ENCODE data around the gene TBC1D2B.

The TBC1D2B gene

DNA sequence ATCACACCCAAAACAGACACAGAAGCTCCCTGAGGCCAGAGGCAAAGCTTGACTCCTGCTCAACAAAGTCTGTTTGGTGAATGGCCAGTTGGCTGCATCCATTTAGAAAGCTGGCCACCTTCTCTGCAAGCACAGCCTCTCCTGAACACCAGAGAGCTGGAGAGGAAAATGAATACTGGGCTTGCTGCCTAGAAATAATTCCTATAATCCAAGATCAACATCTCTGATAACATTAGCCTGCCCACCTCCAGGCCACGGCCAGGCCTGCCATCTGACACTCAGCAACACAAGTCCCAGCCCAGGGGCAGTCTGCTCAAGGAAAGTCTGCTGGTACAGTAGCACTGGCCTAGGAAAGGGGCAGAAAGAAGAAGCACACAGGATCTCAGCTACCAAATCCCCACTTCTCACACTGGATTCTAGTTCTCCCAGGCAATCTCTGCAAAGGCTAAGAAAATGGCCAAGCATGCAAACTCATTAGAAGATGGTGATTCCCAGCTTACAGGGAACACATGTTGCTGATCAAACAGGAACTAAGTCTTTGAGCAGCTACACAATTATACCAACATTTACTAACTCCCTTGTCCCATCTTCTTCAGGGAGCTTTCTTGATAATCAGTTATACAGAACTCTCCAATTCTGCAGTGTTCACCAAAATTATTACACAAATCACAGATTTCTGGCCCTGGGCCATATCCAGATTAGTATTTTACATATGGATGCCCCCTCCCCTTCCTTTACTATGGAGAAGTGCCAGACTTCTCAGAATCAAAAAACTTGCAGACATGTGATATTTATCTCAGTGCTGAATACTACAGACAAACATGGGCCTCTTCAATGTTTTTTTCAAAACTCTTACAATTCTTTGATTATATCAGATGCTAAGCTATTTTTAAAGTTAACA is 9.9 kb downstream of the TBC1D2B start (continued):
- TF ChIP-seq PRDM10 (tag by site-specific recombination; IDR thresholded peaks at IDR 0.05) (0 out of 2 replicates have a peak, but pooled peaks have one; percentile 17), SCRT1 (tag by site-specific recombination; IDR thresholded peaks at IDR 0.05; ENCODE audit: borderline replicate concordance) (0 out of 2 replicates have a peak, but pooled peaks have one; percentile 55), HOXD13 (CRISPR knock-in tag; IDR thresholded peaks at IDR 0.05; ENCODE audit: borderline replicate concordance) (no peak), ZNF600 (tag by site-specific recombination; IDR thresholded peaks at IDR 0.05) (peak; percentile 43; the same call in 1 of the 2 replicates), ZNF292 (tag by site-specific recombination; IDR thresholded peaks at IDR 0.05; ENCODE audit: borderline replicate concordance, low read depth) (no peak)

DNA sequence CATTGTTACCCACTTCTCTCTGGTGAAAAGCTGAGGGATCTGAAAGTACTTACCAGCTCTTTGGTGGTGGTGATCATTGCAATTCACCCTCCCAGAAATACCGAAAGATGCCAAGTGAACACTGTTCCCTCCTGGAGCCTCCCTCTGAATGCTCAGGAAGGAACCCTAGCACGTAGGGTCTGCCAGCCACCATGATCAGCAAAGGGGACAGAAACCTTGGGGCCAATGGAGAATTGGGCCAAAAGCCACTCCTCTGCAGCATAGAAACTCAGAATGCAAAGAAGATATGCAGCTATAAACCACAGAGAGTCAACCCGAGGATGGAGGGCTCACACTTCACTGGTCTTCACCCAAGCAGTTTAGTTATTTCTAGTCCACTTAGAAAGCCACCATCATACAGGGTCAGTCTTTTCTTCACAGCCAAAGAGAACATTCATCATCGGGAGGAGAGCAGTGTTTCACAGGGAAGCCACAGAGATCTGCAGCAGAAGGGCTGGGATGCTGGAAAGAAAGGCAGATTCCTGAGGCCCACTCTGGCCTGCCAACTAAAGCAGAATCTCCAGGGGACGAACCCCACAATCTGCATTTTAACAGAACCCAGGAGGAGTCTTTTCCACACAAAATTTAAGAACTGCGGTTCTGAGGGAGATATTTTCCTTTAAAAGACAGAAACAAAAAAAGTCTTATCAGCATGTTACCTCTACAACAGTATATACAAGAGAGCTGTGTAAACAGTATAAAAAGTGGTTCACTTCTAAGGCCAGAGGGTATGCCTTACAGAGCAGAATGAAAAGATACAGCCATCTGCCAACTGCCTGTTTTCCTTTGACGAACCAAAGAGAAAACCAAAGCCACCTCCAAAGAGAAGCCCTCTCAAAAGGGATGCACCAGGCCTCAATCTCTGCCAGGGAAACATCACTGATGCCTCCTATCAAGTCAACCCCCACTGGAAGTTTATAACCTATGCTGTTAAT is 11.3 kb downstream of the TBC1D2B start:
- CTCF ChIA-PET = interaction anchor here (0.6 to 1.2 kb wide), 2 partner anchors 42 to 107 kb away, joined by 3 read pairs; no protein-coding TSS in a partner anchor
- no peak overlapping the region for H3K4me3 ChIP-seq (ENCODE audit: low read depth, low read length)
- POLR2A ChIA-PET = interaction anchor here (0.6 kb wide), 1 partner anchor 99 kb away, joined by 3 read pairs; no protein-coding TSS in a partner anchor

GRCh38 chr15:78065284-78065872 is 12.1 kb downstream of the TBC1D2B start:
- ChIA-PET POLR2A (interaction anchor here (0.6 kb wide), 1 partner anchor 98 kb away, joined by 3 read pairs; no protein-coding TSS in a partner anchor), CTCF (interaction anchor here (0.6 to 1.2 kb wide), 4 partner anchors 10 to 106 kb away, joined by 3 to 6 read pairs (median 3); no protein-coding TSS in a partner anchor)
- H3K9me3 ChIP-seq (ENCODE audit: control insufficient read depth, insufficient read depth, low read depth, low read length) = no peaks in the 10 kb centered on the region
- TF ChIP-seq PRDM1 (tag by site-specific recombination; IDR thresholded peaks at IDR 0.05) = peak; percentile 89
- TF ChIP-seq ZNF449 (tag by site-specific recombination; IDR thresholded peaks at IDR 0.05) = peak; percentile 55; the same call in 1 of the 2 replicates
- no peak for TF ChIP-seq ZNF791 (tag by site-specific recombination; IDR thresholded peaks at IDR 0.05)
- TF ChIP-seq, protein P1, sequence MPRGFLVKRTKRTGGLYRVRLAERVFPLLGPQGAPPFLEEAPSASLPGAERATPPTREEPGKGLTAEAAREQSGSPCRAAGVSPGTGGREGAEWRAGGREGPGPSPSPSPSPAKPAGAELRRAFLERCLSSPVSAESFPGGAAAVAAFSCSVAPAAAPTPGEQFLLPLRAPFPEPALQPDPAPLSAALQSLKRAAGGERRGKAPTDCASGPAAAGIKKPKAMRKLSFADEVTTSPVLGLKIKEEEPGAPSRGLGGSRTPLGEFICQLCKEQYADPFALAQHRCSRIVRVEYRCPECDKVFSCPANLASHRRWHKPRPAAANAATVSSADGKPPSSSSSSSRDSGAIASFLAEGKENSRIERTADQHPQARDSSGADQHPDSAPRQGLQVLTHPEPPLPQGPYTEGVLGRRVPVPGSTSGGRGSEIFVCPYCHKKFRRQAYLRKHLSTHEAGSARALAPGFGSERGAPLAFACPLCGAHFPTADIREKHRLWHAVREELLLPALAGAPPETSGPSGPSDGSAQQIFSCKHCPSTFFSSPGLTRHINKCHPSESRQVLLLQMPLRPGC (tag by site-specific recombination; IDR thresholded peaks at IDR 0.05) = peak; percentile 39; the same call in 1 of the 2 replicates
- H3K27ac ChIP-seq (ENCODE audit: extremely low read depth, low read depth, low read length) = peak overlapping the region; percentile 49; the same call in 1 of the 2 replicates
- no peaks in the 10 kb centered on the region; a peak in 1 of 3 replicates for H3K36me3 ChIP-seq (ENCODE audit: control insufficient read depth in 2 of 2, insufficient read depth in 1 of 2, low read length in 2 of 2)
- H3K4me1 ChIP-seq (ENCODE audit: control insufficient read depth, insufficient read depth, low read length) = peaks cover 57% of the 10 kb centered on the region
- H3K4me3 ChIP-seq (ENCODE audit: low read depth, low read length) = no peak overlapping the region

More for the DNA sequence above, 11.3 kb downstream of the TBC1D2B start:
- Histone ChIP-seq H3K27ac (ENCODE audit: extremely low read depth, low read depth, low read length) (peak overlapping the region; percentile 49), H3K4me1 (ENCODE audit: control insufficient read depth, insufficient read depth, low read length) (peaks cover 59% of the 10 kb centered on the region), H3K9me3 (ENCODE audit: control insufficient read depth, insufficient read depth, low read depth, low read length) (no peaks in the 10 kb centered on the region), H3K36me3 (ENCODE audit: control insufficient read depth in 2 of 2, insufficient read depth in 1 of 2, low read length in 2 of 2) (no peaks in the 10 kb centered on the region)
- TF ChIP-seq ZNF138 (tag by site-specific recombination; IDR thresholded peaks at IDR 0.05; ENCODE audit: borderline replicate concordance) (no peak), ZBTB20 (tag by site-specific recombination; IDR thresholded peaks at IDR 0.05) (peak; percentile 91)

Data from HEK293 (cell line).